Measurements from ENCODE around the gene TGFB1I1. TPM values are rescaled to one million over a fixed set of nuclear protein-coding genes. Genes with fewer than 3 reads are reported as not detected.
A peak's percentile ranks its signal among the peaks of the same experiment; 100 is the strongest.

The TGFB1I1 gene
- polyA plus RNA-seq (0.38 and 2.5 TPM in 2 replicates), polyA minus RNA-seq (under 0.01 and 0.23 TPM in 2 replicates)

DNA sequence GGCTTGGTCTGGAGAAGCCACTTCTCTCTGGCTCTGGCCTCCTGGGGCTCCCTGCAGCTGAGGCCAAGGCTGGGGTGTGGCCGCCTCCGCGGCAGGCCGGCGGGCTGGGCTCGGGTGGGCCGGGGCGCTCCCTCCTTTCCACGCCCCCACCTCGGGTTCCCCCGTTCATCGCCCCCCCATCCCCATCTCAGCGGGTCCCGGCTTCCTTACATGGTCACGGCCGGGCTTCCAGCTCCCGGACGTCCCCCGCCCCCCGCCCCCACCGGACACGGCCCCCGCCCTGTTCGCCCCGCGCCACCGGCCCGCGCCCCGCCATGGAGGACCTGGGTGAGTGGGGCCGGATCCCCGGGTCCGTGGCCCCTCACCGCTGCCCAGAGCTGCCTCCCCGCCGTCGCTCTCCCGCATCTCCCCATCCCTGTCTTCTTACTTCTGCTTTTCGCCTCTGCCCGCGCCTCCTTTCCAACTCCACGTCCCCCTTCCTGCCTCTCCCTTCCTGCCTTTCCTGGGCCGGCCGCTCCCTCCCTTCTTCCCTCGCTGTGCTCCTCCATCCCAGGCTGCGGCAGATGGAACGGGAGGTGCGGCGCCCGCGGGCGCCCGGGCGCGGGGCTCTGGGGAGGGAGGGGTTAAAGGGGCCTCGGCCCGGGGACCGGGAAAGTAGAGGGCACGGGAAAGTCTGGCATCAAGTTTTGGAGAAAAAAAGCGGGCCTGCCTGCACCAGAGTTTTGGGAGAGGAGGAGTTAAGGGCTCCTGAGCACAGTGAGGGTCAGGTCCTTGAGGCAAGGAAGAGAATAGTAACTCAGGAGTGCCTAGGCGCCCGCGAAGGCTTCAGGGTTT, at the start of gene TGFB1I1:
Gene TGFB1I1, plus strand, starts transcription at position 278 of the 834 bp plus-strand sequence. Its CDS starts 37 bp downstream, at position 315.
- H3K27me3 ChIP-seq (ENCODE audit: insufficient read depth, low read depth, low read length) = peaks cover 58% of the 10 kb centered on the region
- no peak within 1 kb of the TSS for H3K4me2 ChIP-seq (ENCODE audit: low read length)
- H3K9me2 ChIP-seq (ENCODE audit: insufficient read depth, low read length) = no peaks in the 10 kb centered on the region
- H2AFZ ChIP-seq (ENCODE audit: low read depth, low read length) = no peak within 1 kb of the TSS
- no peak within 1 kb of the TSS for H3K27ac ChIP-seq (ENCODE audit: low read length)
- H3K79me2 ChIP-seq (replicated peaks; ENCODE audit: insufficient read depth, low read length) = no peaks in the 10 kb centered on the region
- TF ChIP-seq, protein P1, sequence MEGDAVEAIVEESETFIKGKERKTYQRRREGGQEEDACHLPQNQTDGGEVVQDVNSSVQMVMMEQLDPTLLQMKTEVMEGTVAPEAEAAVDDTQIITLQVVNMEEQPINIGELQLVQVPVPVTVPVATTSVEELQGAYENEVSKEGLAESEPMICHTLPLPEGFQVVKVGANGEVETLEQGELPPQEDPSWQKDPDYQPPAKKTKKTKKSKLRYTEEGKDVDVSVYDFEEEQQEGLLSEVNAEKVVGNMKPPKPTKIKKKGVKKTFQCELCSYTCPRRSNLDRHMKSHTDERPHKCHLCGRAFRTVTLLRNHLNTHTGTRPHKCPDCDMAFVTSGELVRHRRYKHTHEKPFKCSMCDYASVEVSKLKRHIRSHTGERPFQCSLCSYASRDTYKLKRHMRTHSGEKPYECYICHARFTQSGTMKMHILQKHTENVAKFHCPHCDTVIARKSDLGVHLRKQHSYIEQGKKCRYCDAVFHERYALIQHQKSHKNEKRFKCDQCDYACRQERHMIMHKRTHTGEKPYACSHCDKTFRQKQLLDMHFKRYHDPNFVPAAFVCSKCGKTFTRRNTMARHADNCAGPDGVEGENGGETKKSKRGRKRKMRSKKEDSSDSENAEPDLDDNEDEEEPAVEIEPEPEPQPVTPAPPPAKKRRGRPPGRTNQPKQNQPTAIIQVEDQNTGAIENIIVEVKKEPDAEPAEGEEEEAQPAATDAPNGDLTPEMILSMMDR (IDR thresholded peaks at IDR 0.05; ENCODE audit: poor library complexity, severe bottlenecking) = no peak
- no peak for TF ChIP-seq MXI1 (conservative IDR thresholded peaks at IDR 0.05; ENCODE audit: poor library complexity, severe bottlenecking)
- TF ChIP-seq POLR2AphosphoS5 (IDR thresholded peaks at IDR 0.05) = no peak
- TF ChIP-seq RAD21 (conservative IDR thresholded peaks at IDR 0.05) = no peak
- TF ChIP-seq TAF1 (IDR thresholded peaks at IDR 0.05; ENCODE audit: low read depth) = no peak
- TF ChIP-seq EZH2 (IDR thresholded peaks at IDR 0.05; ENCODE audit: borderline replicate concordance, insufficient read depth, low read length, poor library complexity, severe bottlenecking) = no peak
- no peak for TF ChIP-seq EP300 (conservative IDR thresholded peaks at IDR 0.05; ENCODE audit: poor library complexity, severe bottlenecking)
- TF ChIP-seq, protein P2, sequence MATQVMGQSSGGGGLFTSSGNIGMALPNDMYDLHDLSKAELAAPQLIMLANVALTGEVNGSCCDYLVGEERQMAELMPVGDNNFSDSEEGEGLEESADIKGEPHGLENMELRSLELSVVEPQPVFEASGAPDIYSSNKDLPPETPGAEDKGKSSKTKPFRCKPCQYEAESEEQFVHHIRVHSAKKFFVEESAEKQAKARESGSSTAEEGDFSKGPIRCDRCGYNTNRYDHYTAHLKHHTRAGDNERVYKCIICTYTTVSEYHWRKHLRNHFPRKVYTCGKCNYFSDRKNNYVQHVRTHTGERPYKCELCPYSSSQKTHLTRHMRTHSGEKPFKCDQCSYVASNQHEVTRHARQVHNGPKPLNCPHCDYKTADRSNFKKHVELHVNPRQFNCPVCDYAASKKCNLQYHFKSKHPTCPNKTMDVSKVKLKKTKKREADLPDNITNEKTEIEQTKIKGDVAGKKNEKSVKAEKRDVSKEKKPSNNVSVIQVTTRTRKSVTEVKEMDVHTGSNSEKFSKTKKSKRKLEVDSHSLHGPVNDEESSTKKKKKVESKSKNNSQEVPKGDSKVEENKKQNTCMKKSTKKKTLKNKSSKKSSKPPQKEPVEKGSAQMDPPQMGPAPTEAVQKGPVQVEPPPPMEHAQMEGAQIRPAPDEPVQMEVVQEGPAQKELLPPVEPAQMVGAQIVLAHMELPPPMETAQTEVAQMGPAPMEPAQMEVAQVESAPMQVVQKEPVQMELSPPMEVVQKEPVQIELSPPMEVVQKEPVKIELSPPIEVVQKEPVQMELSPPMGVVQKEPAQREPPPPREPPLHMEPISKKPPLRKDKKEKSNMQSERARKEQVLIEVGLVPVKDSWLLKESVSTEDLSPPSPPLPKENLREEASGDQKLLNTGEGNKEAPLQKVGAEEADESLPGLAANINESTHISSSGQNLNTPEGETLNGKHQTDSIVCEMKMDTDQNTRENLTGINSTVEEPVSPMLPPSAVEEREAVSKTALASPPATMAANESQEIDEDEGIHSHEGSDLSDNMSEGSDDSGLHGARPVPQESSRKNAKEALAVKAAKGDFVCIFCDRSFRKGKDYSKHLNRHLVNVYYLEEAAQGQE (IDR thresholded peaks at IDR 0.05; ENCODE audit: borderline replicate concordance) = no peak
- TF ChIP-seq SMC3 (conservative IDR thresholded peaks at IDR 0.05; ENCODE audit: poor library complexity) = no peak
- H4K20me1 ChIP-seq (ENCODE audit: insufficient read depth) = no peaks in the 10 kb centered on the region
- H3F3A ChIP-seq (ENCODE audit: insufficient read depth, low read length, poor library complexity, severe bottlenecking) = no peaks in the 10 kb centered on the region
- H3K9me3 ChIP-seq (ENCODE audit: low read length) = no peaks in the 10 kb centered on the region
- H3K4me3 ChIP-seq (ENCODE audit: low read length) = peak within 1 kb of the TSS; percentile 57
- no peaks in the 10 kb centered on the region for H3K36me3 ChIP-seq (ENCODE audit: insufficient read depth, low read length)
- H3K9ac ChIP-seq (ENCODE audit: low read length) = peak within 1 kb of the TSS; percentile 23

DNA sequence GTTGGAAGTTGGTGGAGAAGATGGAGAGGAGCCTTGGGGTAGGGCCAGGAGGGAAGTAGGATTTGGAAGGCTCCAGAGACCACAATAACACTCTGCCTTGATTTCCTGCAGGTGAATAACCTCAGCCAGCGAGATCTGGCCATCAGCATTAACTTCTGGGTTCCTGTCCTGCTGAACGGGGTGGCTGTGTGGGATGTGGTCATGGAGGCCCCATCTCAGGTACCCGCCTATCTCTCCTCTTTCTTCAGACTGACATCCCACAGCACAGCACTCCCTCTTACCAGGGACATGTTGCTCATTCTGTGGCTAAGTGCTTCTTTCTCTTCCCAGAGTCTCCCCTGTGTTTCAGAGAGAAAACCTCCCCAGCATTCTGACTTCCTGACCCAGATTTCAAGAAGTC, 48.7 kb upstream of the TGFB1I1 start:
- H3K9me3 ChIP-seq (ENCODE audit: low read length) = no peaks in the 10 kb centered on the region
- no peaks in the 10 kb centered on the region for H3F3A ChIP-seq (ENCODE audit: insufficient read depth, low read length, poor library complexity, severe bottlenecking)
- H3K9me2 ChIP-seq (ENCODE audit: insufficient read depth, low read length) = no peaks in the 10 kb centered on the region
- TF ChIP-seq, protein P1 (IDR thresholded peaks at IDR 0.05; ENCODE audit: poor library complexity, severe bottlenecking) = no peak
- TF ChIP-seq RAD21 (conservative IDR thresholded peaks at IDR 0.05) = no peak
- TF ChIP-seq, protein P2 (IDR thresholded peaks at IDR 0.05; ENCODE audit: borderline replicate concordance) = no peak
- no peaks in the 10 kb centered on the region for H3K36me3 ChIP-seq (ENCODE audit: insufficient read depth, low read length)
- H2AFZ ChIP-seq (ENCODE audit: low read depth, low read length) = no peak overlapping the region
- no peaks in the 10 kb centered on the region for H3K79me2 ChIP-seq (replicated peaks; ENCODE audit: insufficient read depth, low read length)
- no peaks in the 10 kb centered on the region for H4K20me1 ChIP-seq (ENCODE audit: insufficient read depth)
- no peak overlapping the region for H3K9ac ChIP-seq (ENCODE audit: low read length)
- no peaks in the 10 kb centered on the region for H3K27me3 ChIP-seq (ENCODE audit: insufficient read depth, low read depth, low read length)
- no peak overlapping the region for H3K4me2 ChIP-seq (ENCODE audit: low read length)
- H3K4me3 ChIP-seq (ENCODE audit: low read length) = no peak overlapping the region
- H3K27ac ChIP-seq (ENCODE audit: low read length) = no peak overlapping the region
